ENCODE results near the gene CASQ1.

CASQ1 gene

DNA sequence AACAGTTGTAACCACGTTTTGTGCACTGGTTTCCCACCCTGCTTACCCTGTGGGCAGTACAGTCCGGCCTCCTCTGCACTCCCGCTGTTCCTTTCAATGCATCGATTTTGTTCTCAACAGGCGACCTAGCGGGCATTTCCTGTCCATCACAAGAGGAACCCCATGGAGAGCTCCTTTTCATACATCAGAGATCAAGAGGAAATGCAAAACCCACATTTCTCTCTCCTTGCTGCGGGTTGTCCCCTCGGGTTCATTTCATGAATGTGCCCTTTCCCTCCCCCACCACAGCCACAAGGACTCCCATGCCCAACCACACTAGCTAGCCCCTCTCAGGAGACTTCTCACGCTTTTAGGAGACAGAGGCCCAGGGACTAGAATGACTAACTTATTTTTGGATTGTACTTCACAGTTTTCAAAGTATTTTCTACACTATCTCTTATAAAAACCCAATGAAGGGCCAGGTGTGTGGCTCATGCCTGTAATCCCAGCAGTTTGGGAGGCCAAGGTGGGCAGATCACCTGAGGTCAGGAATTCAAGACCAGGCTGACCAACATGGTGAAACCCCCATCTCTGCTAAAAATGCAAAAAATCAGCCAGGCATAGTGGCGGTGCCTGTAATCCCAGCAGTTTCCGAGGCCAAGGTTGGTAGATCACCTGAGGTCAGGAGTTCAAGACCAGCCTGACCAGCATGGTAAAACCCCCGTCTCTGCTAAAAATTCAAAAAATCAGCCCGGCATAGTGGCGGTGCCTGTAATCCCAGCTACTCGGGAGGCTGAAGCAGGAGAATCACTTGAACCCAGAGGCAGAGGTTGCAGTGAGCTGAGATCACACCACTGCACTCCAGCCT lies 20.6 kb upstream of the CASQ1 start:
- DNase-seq: no peak

GRCh38 chr1:160171354-160171753 lies 19.0 kb upstream of the CASQ1 start:
- no peak for DNase-seq

DNA sequence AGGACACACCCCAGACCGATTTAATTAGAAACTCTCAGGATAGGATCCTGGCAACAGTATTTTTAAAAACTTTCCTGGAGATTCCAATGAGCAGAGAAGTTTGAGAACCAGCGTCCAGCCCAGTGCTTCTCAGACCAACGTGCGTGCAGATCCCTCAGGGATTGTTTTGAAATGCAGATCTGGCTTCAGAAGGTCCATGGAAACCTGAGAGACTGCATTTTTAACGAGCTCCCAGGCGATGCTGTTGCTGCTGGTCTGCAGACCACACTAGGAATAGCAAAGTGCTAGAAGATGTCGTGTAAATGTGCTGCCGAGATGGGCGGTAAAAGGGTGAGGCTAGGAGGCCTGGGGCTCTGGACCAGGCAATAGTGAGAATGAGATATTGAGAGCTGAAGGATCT lies 18.4 kb upstream of the CASQ1 start:
- DNase-seq: no peak

- DNase-seq: no peak
Observed at GRCh38 chr1:160177231-160177630, 13.1 kb upstream of the CASQ1 start.

DNA sequence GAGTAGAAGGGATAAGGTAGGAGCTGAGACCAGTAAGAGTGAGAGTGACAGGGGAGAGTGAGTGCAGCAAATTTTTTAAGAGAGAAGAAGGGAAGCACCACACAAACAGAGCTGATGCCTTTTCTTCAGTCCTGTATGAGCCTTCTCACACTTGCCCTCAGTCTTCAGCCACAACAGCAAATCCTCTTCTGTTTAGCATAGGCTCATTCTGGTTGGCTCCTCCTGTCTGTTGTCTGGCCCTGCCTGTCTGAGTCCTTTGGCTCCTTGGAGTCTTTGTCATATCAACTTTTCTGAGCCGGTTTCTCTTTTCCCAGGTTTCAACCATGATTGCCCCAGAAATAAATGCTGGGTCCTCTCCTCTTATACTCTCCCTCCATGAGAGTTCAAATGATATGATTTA lies 12.7 kb upstream of the CASQ1 start:
- no peak for DNase-seq

GRCh38 chr1:160178731-160179130 lies 11.6 kb upstream of the CASQ1 start:
- DNase-seq: no peak

- no peak for DNase-seq
Observed at GRCh38 chr1:160179336-160179735, 11.0 kb upstream of the CASQ1 start.

DNA sequence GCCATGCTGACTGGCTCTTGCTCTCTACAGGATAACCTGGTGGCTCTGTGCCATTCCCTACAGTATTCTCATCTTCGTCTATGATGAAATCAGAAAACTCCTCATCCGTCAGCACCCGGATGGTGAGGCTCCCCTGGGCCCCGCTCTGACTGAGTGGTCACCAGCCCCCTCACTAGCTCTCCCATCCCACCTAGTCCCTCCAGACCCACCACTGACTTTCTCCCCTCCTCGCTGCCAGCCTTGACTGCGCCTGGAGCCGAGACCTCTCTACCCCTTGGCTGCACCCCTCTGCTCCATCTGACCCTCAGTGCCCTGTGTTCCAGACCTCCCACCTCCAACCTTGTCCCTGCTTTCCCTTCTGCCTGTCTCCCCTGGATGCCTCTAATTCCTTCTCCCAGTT lies 4.1 kb upstream of the CASQ1 start:
- DNase-seq: no peak

GRCh38 chr1:160186729-160187128 lies 3.6 kb upstream of the CASQ1 start:
- DNase-seq: no peak

DNA sequence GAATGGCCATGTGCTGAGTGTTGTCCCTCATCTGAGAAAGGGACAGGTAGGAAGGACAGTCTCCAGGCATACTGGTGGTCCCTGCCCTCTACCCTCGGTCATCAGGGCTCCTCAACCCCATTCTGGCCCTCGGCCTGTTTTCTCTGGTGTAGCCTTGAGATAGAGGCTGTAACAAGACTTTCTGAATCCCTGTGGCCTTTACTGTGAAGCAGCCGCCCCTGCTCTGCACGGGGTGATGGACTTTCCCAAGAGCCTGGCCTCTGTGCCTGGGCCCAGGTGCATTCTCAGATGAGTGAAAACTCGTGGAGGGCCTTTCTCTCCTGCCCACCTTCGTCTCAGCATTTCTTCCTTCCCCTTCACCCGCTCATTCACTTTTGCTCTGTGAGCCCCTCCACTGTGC lies 3.0 kb upstream of the CASQ1 start:
- no peak for DNase-seq

GRCh38 chr1:160188341-160188740 lies 2.0 kb upstream of the CASQ1 start:
- DNase-seq: no peak

DNA sequence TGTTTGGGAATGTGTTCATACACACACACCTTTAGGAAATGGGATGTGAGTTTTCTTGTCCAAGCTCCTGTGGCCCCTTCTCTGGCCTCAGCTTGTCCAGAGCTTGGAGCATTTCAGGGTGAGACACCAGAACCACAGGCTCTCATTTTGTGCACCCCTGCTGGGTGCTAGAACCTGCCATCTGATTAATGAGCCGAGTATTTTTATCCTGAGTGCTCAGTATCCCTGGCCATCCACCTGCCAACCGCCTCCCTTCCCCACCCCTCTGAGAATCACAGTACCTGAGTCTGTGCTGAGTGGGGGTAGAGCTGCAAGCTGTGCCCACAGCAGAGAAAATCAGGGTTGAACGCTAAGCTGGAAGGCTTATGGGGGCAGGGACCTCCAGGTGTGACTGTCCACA lies 1.4 kb downstream of the CASQ1 start:
- no peak for DNase-seq

DNA sequence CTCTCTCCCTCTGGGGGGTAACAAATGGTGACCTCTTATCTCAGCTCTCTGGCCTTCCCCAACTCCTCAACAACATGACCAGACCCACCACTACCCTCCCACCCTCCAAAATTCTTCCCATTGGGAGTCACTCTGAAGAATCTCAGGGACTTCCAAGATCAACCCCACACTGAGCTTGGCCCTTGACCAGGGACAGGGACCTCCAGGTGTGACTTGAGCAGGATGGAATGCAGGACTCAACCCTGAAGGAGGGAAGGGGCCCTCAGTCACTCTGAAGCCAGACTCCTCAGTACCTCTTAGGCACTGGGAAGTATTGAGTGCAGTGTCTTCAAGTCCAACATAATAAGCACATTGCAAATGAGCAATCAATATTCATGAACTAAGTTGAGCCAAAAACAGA lies 1.9 kb downstream of the CASQ1 start:
- DNase-seq: no peak

DNA sequence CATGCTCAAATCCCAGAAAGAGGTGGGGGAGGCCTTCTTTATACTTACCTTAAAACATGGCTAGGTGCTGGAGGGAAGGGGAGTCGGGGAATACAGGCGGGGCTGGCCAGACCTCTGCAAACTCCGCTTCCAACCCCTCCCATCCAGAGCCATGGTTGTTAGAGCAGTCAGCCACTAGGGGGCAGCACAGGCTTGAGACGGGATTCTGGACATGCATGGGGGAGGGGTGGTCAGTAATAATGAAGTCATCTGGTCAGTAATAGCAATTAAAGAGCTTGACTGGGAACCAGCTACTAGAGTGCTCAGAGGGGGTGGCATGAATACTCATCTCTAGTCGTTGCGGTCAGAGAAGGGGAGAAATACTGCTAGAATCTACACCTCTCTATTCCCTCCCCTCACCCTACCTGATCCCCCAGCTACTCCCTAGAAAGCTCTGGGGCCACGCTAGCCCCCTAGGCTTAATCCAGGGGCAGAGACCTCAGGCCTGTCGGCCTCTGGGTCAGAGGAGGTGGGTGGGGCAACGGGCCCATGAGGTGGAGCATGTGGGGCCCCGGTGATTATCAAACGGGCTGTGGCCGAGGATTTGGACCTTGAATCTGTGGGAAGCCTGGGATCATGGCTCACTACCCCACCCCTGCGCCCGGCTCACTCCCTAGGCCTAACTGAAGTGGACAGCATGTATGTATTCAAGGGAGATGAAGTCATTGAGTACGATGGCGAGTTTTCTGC lies 2.9 kb downstream of the CASQ1 start:
- DNase-seq: peak; percentile 37

GRCh38 chr1:160193832-160194736 lies 3.7 kb downstream of the CASQ1 start:
- no peak for DNase-seq

DNA sequence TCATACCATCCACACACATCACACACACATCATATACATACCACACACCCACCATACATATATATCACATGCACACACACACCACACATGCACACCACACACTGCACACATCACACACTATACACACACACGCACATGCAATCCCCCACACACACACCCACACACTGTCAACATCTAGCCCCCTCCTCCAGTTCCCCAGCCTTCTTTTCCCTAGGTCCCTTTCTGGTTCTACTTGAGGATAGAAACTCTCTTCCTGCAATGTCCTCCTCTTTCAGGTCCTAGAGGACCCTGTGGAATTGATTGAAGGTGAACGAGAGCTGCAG lies 4.3 kb downstream of the CASQ1 start:
- DNase-seq: no peak

GRCh38 chr1:160196143-160196542 lies 5.8 kb downstream of the CASQ1 start:
- no peak for DNase-seq

DNA sequence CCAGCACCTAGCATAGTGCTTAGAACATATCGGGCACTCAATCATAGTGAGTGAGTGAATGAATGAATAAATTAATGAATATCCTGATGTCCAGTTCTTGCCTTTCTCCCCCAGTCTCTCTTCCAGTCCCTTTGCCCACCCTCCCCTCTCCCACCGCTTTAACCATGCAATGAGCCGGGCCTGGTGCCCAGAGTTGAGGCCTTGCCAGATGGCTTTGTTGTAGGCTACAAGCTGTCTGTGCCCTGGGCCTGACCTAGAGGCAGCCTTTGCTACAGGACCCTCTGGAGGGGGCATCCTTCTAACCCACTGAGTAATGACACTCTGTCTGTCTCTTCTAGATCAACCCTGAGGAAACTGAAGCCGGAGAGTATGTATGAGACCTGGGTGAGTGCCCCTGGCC lies 6.9 kb downstream of the CASQ1 start:
- DNase-seq: no peak

- no peak for DNase-seq
Observed at GRCh38 chr1:160200786-160201185, 10.4 kb downstream of the CASQ1 start.

DNA sequence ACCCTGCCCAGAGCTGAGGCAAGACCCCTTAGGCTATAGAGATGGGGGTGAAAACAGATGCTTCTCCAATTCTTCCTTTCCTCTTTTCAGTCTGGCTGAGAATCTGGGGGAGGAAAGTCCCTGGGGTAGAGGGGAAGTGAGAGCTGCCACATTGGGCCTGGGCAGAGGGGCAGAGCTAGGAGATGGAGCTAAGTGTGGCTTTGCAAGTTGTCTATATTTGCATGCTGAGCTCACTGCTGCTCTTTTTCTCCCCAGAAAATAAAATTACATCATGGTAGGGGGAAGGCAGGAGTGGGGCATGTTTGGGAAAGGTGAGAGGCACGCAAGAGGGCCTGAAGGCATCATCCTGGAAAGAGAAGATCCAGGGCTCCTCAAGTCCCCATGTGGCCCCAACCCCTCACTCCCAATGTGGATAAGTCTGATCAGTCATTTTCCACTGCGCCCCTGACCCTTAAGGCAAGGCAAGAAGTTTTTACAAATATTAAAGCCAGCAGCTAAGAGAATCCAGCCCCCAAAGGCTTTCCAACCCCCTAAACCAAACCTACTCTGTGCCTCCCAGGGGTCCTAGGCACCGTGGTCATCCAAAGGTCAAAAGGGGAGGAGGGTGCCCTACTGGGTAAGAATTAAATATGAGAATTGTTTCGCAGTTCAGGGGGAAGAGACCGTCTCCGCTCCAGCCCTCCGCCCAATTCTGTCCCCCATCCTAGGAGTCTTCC lies 14.3 kb downstream of the CASQ1 start:
- no peak for DNase-seq

- DNase-seq: no peak
Observed at GRCh38 chr1:160205242-160206035, 15.1 kb downstream of the CASQ1 start, which contains the start of gene PEA15. PEA15 (plus strand) TSS chr1:160205384; CDS start chr1:160211545, 6,161 bp downstream.

GRCh38 chr1:160206036-160206389 lies 15.6 kb downstream of the CASQ1 start:
- DNase-seq: no peak
